Spleen (tissue), 3 donors: ENCODE data around the gene GKAP1.
"Not testable (repeated sequence)": the region's sequence is repeated elsewhere in the genome, so short reads cannot be mapped to it uniquely, and the experiment has no call there.

ENCODE experiments used
- POLR2A ChIP-seq, 3 donors: fragments of 450-650 bp; IDR thresholded peaks; one replicate each; pipeline ENCODE4 v1.5.1; 2017; ENCODE audit warnings: antibody characterized with exemption in 3 of 3, mild to moderate bottlenecking in 1 of 3
- POLR2AphosphoS5 ChIP-seq, 3 donors: sonication (generic); formaldehyde crosslinking; IDR thresholded peaks; one replicate each; pipeline ENCODE4 v1.5.1; 2017; ENCODE audit warnings: antibody characterized with exemption in 3 of 3

DNA sequence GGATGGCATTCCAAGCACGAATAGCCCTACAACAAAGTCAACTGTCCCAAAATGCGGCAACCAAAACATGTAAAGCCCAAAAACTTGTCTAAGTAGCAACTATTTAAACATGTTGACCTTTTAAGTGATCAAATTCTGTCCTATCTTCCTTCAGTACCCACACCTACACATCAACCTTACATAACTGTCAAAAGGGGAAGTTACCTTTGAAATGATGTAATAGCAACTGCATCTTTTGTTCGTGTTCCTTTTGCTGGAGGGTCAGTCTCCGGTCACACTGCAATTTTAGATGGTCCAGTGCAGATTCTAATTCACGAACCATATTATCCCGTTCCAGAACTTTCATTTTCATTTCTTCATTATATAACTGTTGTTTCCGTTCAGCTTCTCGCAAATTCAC is 32.3 kb upstream of the GKAP1 start:
- TF ChIP-seq POLR2A, POLR2AphosphoS5 (IDR thresholded peaks at IDR 0.05): not testable (repeated sequence)
